Esophagus squamous epithelium (tissue), 5 donors: Measurements from ENCODE around the gene KAZN. TPM values are rescaled to one million over a fixed set of nuclear protein-coding genes. Genes with fewer than 3 reads are reported as not detected.

ENCODE experiments used
- DNase-seq: peaks from one replicate; lab custom pipeline; 2025; lab: John Stamatoyannopoulos, UW
- H3K27ac ChIP-seq, 4 donors: fragments of 200-600 bp; sonication (generic); one replicate each; pipeline ENCODE4 v1.5.1; 2016 to 2019; ENCODE audit warnings: mild to moderate bottlenecking in 1 of 4
- H3K27me3 ChIP-seq, 4 donors: fragments of 200-600 bp; sonication (generic); 1 replicate in 3 of 4; 2 replicates in 1 of 4; pipeline versions ENCODE4 v1.5.1 to v1.6.0; 2017 to 2021; ENCODE audit warnings: antibody characterized with exemption in 1 of 4
- H3K36me3 ChIP-seq, 3 donors: fragments of 200-600 bp; sonication (generic); one replicate each; pipeline ENCODE4 v1.5.1; 2016 to 2019
- H3K4me1 ChIP-seq, 3 donors: fragments of 200-600 bp; sonication (generic); one replicate each; pipeline ENCODE4 v1.5.1; 2017 to 2019
- H3K4me3 ChIP-seq, 4 donors: fragments of 200-600 bp; sonication (generic); 1 replicate in 3 of 4; 2 replicates in 1 of 4; pipeline ENCODE4 v1.5.1; 2016 to 2019; ENCODE audit warnings: mild to moderate bottlenecking in 2 of 4, moderate library complexity in 1 of 4
- H3K9me3 ChIP-seq, 3 donors: fragments of 200-600 bp; sonication (generic); one replicate each; pipeline ENCODE4 v1.5.1; 2016 to 2019
- POLR2A ChIP-seq, 4 donors: fragments of 450-650 bp; IDR thresholded peaks; one replicate each; pipeline ENCODE4 v1.6.1; 2017; ENCODE audit warnings: antibody characterized with exemption in 4 of 4, mild to moderate bottlenecking in 4 of 4, moderate library complexity in 3 of 4
- WGBS, 2 donors: methylation state at CpG; one replicate each; pipeline ENCODE4 v1.1.5; 2018; 5-methylcytosine and 5-hydroxymethylcytosine counted together
- intact Hi-C: fragments of 100-400 bp; cut with DNase I; formaldehyde crosslinking; loops from one replicate; pipeline ENCODE4 v1.15.0; 2022
- total RNA-seq, 4 donors: library from RNA; depleted of rRNA; stranded (reverse); fragments of >200 nt; gene quantifications; one replicate each; pipeline ENCODE4 v1.1.0, GENCODE V29; 2016
- TF ChIP-seq, protein P1 (sequence below), 6 experiments: fragments of 450-650 bp in 4 of 6; fragments of 200-600 bp in 2 of 6; sonication (generic) in 2 of 6; IDR thresholded peaks; one replicate each; pipeline ENCODE4 v1.5.1; 2016 to 2019; ENCODE audit warnings: antibody characterized with exemption in 6 of 6, mild to moderate bottlenecking in 4 of 6, moderate library complexity in 4 of 6
- donor health status: DM: yes; HTN: yes; CAD: no.

KAZN gene
- total RNA-seq, 4 donors from 2014 or later = 25.0 to 54.5 (median 30.8) TPM

GRCh38 chr1:14585728-14586127, 12.8 kb upstream of the KAZN start:
- intact Hi-C loops = no loop called here
- Histone ChIP-seq H3K27ac (no peak overlapping the region), H3K9me3 (no peaks in the 10 kb centered on the region), H3K36me3 (no peaks in the 10 kb centered on the region), H3K4me3 (no peak overlapping the region), H3K27me3 (peaks cover 0 to 4% (median 0%) of the 10 kb centered on the region in 4 donors), H3K4me1 (peaks cover 0 to 22% (median 8%) of the 10 kb centered on the region in 3 donors)
- 80% methylated on average over 8 to 9 of the region's 9 CpGs for WGBS, 2 donors
- no peak for DNase-seq
- TF ChIP-seq POLR2A (IDR thresholded peaks at IDR 0.05) = no peak
- TF ChIP-seq, protein P1, sequence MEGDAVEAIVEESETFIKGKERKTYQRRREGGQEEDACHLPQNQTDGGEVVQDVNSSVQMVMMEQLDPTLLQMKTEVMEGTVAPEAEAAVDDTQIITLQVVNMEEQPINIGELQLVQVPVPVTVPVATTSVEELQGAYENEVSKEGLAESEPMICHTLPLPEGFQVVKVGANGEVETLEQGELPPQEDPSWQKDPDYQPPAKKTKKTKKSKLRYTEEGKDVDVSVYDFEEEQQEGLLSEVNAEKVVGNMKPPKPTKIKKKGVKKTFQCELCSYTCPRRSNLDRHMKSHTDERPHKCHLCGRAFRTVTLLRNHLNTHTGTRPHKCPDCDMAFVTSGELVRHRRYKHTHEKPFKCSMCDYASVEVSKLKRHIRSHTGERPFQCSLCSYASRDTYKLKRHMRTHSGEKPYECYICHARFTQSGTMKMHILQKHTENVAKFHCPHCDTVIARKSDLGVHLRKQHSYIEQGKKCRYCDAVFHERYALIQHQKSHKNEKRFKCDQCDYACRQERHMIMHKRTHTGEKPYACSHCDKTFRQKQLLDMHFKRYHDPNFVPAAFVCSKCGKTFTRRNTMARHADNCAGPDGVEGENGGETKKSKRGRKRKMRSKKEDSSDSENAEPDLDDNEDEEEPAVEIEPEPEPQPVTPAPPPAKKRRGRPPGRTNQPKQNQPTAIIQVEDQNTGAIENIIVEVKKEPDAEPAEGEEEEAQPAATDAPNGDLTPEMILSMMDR (IDR thresholded peaks at IDR 0.05) = no peak

DNA sequence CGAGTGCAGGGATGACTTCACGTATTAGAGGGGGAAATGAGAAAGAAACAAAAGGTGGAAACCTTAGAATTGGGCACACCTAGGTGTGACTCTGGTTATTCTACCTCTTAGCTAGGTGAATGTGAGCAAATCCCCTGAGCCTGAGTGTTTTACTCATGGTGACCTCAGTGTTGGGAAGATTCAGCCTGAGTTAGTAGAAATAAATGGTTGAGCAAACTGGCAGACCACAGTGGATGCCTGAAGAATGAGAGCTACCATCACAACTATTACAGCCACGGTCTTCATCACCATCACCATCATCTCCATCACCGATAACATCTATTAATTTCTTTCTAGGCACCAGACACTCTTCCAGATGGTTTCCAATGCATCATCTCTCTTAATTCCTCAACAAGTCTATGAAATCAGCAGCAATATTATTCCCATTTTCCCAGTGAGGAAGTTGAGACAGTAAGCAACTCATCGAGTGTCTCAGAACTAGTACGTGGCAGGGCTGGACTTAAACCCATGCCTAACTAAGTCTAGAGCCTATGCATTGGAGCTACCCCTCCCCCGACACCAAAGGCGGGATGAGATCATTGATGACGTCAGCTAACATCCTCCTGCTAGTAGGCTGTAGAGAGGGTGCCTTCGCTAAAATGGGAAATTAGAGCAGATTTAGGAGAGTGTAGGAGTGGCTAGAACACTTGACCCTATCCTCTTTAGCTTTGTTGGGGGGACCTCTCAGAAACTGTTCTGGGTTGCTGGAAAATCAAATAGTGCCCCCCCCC, 7.9 kb upstream of the KAZN start:
- H3K36me3 ChIP-seq = no peaks in the 10 kb centered on the region
- TF ChIP-seq POLR2A (IDR thresholded peaks at IDR 0.05) = no peak
- TF ChIP-seq, protein P1 (IDR thresholded peaks at IDR 0.05) = no peak
- no peak overlapping the region for H3K27ac ChIP-seq
- peaks cover 0 to 13% (median 0%) of the 10 kb centered on the region in 4 donors for H3K27me3 ChIP-seq
- DNase-seq = no peak
- H3K4me1 ChIP-seq = peaks cover 0 to 23% (median 0%) of the 10 kb centered on the region in 3 donors
- H3K9me3 ChIP-seq = no peaks in the 10 kb centered on the region
- intact Hi-C loops = no loop called here
- H3K4me3 ChIP-seq = no peak overlapping the region
- WGBS, 2 donors = 83 to 89% methylated on average over 8 to 10 of the region's 10 CpGs

DNA sequence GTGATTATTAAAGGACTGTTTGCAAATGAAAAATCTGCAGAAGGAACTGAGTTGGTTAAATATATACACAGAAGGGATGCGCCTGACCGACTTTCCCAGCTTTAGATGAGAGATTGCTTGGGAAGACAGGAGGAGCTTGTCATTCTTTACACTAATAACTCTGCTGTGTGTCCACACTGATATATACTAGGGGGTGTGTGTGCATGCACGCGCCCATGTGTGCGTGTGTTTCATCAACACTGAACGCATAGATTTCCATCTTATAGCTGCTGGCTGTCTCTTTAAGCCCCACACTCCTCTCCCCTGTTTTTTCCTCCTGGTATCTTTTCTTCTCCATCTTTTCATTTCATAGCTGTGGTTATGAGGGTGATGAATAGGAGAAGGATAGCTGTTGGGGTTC, 6.9 kb upstream of the KAZN start:
- Histone ChIP-seq H3K9me3 (no peaks in the 10 kb centered on the region), H3K4me3 (no peak overlapping the region), H3K27ac (no peak overlapping the region), H3K27me3 (peaks cover 0 to 19% (median 0%) of the 10 kb centered on the region in 4 donors), H3K36me3 (no peaks in the 10 kb centered on the region), H3K4me1 (peaks cover 0 to 23% (median 0%) of the 10 kb centered on the region in 3 donors)
- intact Hi-C loops = no loop called here
- TF ChIP-seq, protein P1 (IDR thresholded peaks at IDR 0.05) = no peak
- TF ChIP-seq POLR2A (IDR thresholded peaks at IDR 0.05) = no peak
- DNase-seq = no peak
- 72 to 87% methylated on average over 6 of the region's 6 CpGs for WGBS, 2 donors

DNA sequence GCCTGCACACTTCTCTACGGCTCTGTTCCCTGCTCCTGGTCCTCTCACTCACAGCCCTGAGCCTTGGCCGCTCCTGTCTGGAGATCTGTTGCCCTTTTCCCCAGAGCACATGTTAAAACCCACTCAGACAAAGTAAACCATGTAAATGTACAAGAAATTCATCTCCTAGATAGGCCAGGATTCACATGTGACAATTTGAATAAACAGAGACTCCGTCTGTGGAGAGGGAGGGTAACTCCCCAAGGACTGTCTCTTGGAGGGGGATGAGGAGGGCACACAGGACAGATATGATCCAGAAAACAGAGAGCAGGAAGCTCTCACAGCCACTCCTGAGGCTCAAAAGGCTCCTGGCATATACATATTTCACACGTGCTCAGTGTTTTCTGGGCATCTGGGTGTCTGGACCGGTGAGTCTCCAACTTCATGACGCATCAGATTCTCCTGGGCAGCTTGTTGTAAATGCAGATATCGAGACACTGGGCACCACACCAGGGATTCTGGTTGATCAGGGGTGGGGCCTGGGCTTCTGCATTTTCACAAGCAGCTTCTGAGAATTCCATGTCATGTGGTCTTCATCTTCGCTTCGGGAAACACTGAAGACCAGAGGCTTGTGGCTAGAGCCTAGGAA, 6.4 kb upstream of the KAZN start:
- no peak for DNase-seq
- WGBS, 2 donors = 72 to 78% methylated on average over 5 to 6 of the region's 9 CpGs
- intact Hi-C loops = no loop called here
- TF ChIP-seq, protein P1 (IDR thresholded peaks at IDR 0.05) = no peak
- no peak for TF ChIP-seq POLR2A (IDR thresholded peaks at IDR 0.05)
- H3K27ac ChIP-seq = no peak overlapping the region
- peaks cover 0 to 22% (median 0%) of the 10 kb centered on the region in 4 donors for H3K27me3 ChIP-seq
- H3K36me3 ChIP-seq = no peaks in the 10 kb centered on the region
- H3K9me3 ChIP-seq = no peaks in the 10 kb centered on the region
- peaks cover 0 to 23% (median 0%) of the 10 kb centered on the region in 3 donors for H3K4me1 ChIP-seq
- no peak overlapping the region for H3K4me3 ChIP-seq

GRCh38 chr1:14593302-14593701, 5.2 kb upstream of the KAZN start:
- intact Hi-C loops = no loop called here
- 69 to 77% methylated on average over 4 of the region's 4 CpGs for WGBS, 2 donors
- no peak for DNase-seq
- H3K9me3 ChIP-seq = no peaks in the 10 kb centered on the region
- H3K4me3 ChIP-seq = no peak overlapping the region
- peaks cover 2 to 27% (median 7%) of the 10 kb centered on the region in 3 donors for H3K4me1 ChIP-seq
- H3K27ac ChIP-seq = no peak overlapping the region
- peaks cover 0 to 34% (median 0%) of the 10 kb centered on the region in 4 donors for H3K27me3 ChIP-seq
- H3K36me3 ChIP-seq = no peaks in the 10 kb centered on the region
- TF ChIP-seq, protein P1 (IDR thresholded peaks at IDR 0.05) = no peak
- no peak for TF ChIP-seq POLR2A (IDR thresholded peaks at IDR 0.05)
